HG03565 (cell line): Measurements from ENCODE around the gene MPP4.

Experiments used
- ATAC-seq: cut with Tn5 transposase; IDR thresholded peaks from one replicate; pipeline ENCODE4 v1.9.1; 2021; ENCODE audit warnings: mild to moderate bottlenecking, moderate library complexity; ENCODE audit not compliant: unreplicated experiment

The MPP4 gene

GRCh38 chr2:201630577-201630976 is 67.9 kb downstream of the MPP4 start:
- ATAC-seq = no peak

DNA sequence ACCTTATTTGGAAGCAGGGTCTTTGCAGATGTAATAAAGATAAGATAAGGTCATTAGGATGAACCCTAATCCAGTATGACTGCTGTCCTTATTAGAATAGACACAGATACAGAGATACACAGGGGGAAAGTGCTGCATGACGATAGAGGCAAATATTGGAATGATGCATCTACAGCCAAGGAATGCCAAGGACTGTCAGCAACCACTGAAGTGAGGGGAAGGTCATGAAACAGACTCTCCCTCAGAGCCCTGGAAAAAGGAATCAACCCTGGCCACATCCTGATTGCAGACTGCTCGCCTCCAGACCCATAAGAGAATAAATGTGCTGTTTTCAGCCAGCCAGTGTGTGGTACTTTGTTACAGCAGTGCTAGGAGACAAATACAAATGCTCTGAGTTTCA is 69.9 kb downstream of the MPP4 start:
- ATAC-seq = no peak

DNA sequence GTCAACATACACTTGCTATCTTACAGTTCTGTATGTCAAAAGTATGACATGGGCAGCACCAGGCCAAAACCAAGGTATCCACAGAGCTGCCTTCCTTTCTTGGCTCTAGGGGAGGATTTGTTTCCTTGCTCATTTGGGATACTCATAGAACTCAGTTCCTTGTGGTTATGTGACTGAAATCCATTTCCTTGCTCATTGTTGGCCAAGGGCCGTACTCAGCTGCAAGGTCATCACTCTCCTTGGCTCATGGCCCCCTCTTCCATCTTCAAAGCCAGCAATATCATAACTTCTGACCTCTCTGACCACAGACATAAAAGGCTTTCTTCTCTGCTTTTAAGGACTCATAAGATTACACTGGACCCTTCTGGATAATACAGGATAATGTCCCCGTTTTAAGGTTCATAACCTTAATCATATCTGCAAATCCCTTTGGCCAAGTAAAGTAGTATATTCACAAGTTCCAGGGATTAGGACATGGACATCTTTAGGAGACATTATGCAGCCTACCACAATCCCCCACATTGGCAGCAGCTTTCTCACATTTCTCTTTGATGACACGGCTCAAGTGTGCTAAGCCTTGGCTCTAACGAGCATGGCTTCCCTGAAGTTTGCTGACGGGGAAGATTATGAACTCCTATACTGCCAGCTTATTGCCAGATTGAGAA is 76.0 kb downstream of the MPP4 start:
- ATAC-seq = no peak

GRCh38 chr2:201621293-201621999 is 77.0 kb downstream of the MPP4 start:
- no peak for ATAC-seq

DNA sequence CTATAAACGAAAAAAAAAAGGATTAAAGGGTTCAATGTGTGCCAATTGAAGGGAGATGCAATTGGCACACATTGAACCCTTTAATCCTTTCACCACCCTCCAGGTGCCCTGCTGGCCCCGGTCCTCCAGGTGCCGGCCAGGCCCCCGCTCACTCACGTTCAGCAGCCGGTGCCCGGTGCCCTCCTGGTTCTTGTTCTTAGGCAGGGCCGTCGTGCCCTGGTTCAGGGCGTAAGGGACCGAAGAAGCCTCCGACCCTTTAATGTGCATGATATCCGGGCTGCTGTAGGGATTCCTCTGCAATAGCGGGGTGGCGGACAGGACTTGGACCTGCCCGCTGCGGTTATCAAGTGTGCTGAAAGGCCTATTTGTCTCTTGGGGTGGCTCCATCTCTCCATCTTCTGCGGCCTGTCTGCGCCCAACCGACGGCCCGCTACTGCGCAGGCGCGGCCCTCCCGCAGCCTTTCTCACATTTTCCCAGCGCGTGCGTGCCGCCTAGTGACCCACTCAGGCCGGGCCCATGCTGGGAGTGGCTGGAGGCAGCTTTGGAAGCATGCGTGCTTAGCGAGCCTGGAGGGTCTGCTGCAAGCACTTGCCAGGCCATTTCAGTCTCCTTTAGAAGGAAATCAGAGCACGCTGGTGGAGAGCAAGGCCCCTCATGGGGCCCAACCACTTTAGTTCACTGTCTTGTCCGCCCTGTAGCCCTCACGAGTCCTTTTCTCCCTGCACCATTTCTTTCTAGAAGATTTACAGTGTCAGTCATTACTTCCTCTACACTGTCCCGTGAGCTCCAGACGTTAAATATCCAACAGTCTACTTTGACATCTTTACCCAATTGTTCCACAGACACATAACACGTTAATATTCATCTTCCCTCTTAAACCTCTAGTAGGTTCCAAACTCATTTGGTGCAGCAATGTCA is 79.4 kb downstream of the MPP4 start:
- no peak for ATAC-seq

DNA sequence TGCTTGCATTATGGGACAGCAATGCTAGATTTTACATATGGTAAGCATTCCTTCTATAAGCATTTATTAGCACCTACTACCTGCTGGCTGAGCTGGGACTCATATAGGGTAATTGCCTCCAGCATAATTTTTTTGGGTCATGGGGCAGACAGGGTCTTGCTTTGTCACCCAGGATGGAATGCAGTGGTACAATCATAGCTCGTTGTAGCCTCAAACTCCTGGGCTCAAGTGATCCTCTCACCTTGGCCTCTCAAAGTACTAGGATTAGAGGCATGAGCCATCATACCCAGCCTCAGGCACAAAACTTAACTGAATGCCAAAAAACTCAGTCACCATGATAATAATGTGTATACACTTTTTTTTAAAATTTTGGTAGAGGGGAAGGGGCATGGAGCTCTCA is 90.4 kb downstream of the MPP4 start:
- no peak for ATAC-seq

- ATAC-seq = no peak
Measured at GRCh38 chr2:201607568-201607967, 90.9 kb downstream of the MPP4 start.

GRCh38 chr2:201600906-201601305 is 97.5 kb downstream of the MPP4 start:
- no peak for ATAC-seq

- ATAC-seq = no peak
Measured at GRCh38 chr2:201597397-201597796, 101.0 kb downstream of the MPP4 start.
